HepG2 (cell line): ENCODE measurements around the gene CNR2. TPM values are rescaled to one million over a fixed set of nuclear protein-coding genes. Genes with fewer than 3 reads are reported as not detected.

ENCODE experiments used
- ATAD3A ChIP-seq: sonication (generic); formaldehyde crosslinking; IDR thresholded peaks from 2 replicates; pipeline ENCODE4 v1.4.0; 2020; ENCODE audit warnings: missing genetic modification reagents
- ETV6 ChIP-seq: sonication (generic); formaldehyde crosslinking; conservative IDR thresholded peaks from 2 replicates; pipeline ENCODE4 v1.4.0; 2020; ENCODE audit warnings: missing genetic modification reagents
- EZH2 ChIP-seq: conservative IDR thresholded peaks from 2 replicates; pipeline ENCODE4 v1.6.1; 2012; ENCODE audit warnings: mild to moderate bottlenecking, low read depth, low read length, moderate library complexity
- FOXA1 ChIP-seq, 2 experiments: fragments of 450-650 bp in 1 of 2; sonication (generic) in 1 of 2; formaldehyde crosslinking in 1 of 2; IDR thresholded peaks; 2 replicates each; pipeline versions ENCODE4 v1.4.0 to v1.6.1; 2016 to 2020; ENCODE audit warnings: missing genetic modification reagents in 1 of 2
- HMGA1 ChIP-seq: sonication (generic); formaldehyde crosslinking; conservative IDR thresholded peaks from 2 replicates; pipeline ENCODE4 v1.4.0; 2020; ENCODE audit warnings: missing genetic modification reagents
- IRF9 ChIP-seq: sonication (generic); formaldehyde crosslinking; IDR thresholded peaks from 2 replicates; pipeline ENCODE4 v1.8.0; 2022; ENCODE audit warnings: missing genetic modification reagents, mild to moderate bottlenecking, borderline replicate concordance
- KAT7 ChIP-seq: IDR thresholded peaks from 2 replicates; pipeline ENCODE4 v1.6.1; 2018; ENCODE audit warnings: borderline replicate concordance, missing compliant biosample characterization
- KAT8 ChIP-seq: IDR thresholded peaks from 2 replicates; pipeline ENCODE4 v1.6.1; 2016; ENCODE audit warnings: missing genetic modification reagents, missing compliant biosample characterization
- SAFB2 ChIP-seq: sonication (generic); formaldehyde crosslinking; IDR thresholded peaks from 2 replicates; pipeline ENCODE4 v1.5.1; 2020; ENCODE audit warnings: missing genetic modification reagents, low read depth, mild to moderate bottlenecking, borderline replicate concordance
- SCMH1 ChIP-seq: sonication (generic); formaldehyde crosslinking; IDR thresholded peaks from 2 replicates; pipeline ENCODE4 v1.9.0; 2021; ENCODE audit warnings: missing genetic modification reagents, mild to moderate bottlenecking, borderline replicate concordance
- STAT5B ChIP-seq: sonication (generic); formaldehyde crosslinking; IDR thresholded peaks from 2 replicates; pipeline ENCODE4 v1.4.0; 2020; ENCODE audit warnings: missing genetic modification reagents
- SYNCRIP ChIP-seq: fragments of 200-400 bp; formaldehyde crosslinking; IDR thresholded peaks from 2 replicates; pipeline ENCODE4 v1.6.1; 2018; ENCODE audit warnings: mild to moderate bottlenecking, low read depth, low read length; ENCODE audit not compliant: insufficient read depth
- TFE3 ChIP-seq: IDR thresholded peaks from 2 replicates; pipeline ENCODE4 v1.6.1; 2016
- ZBTB8A ChIP-seq: sonication (generic); formaldehyde crosslinking; IDR thresholded peaks from 2 replicates; pipeline ENCODE4 v1.4.0; 2020; ENCODE audit warnings: mild to moderate bottlenecking, low read depth, missing genetic modification reagents, borderline replicate concordance
- ZFP36 ChIP-seq: fragments of 150-350 bp; IDR thresholded peaks from 2 replicates; pipeline ENCODE4 v1.6.1; 2018; ENCODE audit warnings: borderline replicate concordance, low read length, low read depth; ENCODE audit not compliant: partially characterized antibody
- ZNF17 ChIP-seq: sonication (generic); formaldehyde crosslinking; IDR thresholded peaks from 2 replicates; pipeline ENCODE4 v1.5.0; 2020; ENCODE audit warnings: mild to moderate bottlenecking, missing genetic modification reagents
- ZNF335 ChIP-seq: sonication (generic); formaldehyde crosslinking; IDR thresholded peaks from 2 replicates; pipeline ENCODE4 v1.4.0; 2020; ENCODE audit warnings: missing genetic modification reagents
- ZNF503 ChIP-seq: sonication (generic); formaldehyde crosslinking; IDR thresholded peaks from 2 replicates; pipeline ENCODE4 v1.4.0; 2020; ENCODE audit warnings: missing genetic modification reagents
- ZNF687 ChIP-seq: sonication (generic); formaldehyde crosslinking; IDR thresholded peaks from 2 replicates; pipeline ENCODE4 v1.5.1; 2020; ENCODE audit warnings: mild to moderate bottlenecking, missing genetic modification reagents, moderate library complexity
- ZNF709 ChIP-seq: sonication (generic); formaldehyde crosslinking; IDR thresholded peaks from 2 replicates; pipeline ENCODE4 v1.5.0; 2020; ENCODE audit warnings: mild to moderate bottlenecking, missing genetic modification reagents
- ZSCAN20 ChIP-seq: sonication (generic); formaldehyde crosslinking; IDR thresholded peaks from 2 replicates; pipeline ENCODE4 v1.4.0; 2020; ENCODE audit warnings: missing genetic modification reagents, mild to moderate bottlenecking, borderline replicate concordance
- polyA plus RNA-seq, 8 experiments: library from polyadenylated mRNA; depleted of rRNA in 3 of 8; stranded (reverse) in 7 of 8; unstranded in 1 of 8; fragments of >200 nt; fragmentation: Illumina TruSeq in 4 of 8; extraction: Trizol in 4 of 8; gene quantifications; 2 replicates each; pipeline versions ENCODE4 v1.2.1 to v1.2.3, GENCODE V29; 2011 to 2016; ENCODE audit warnings: low read depth in 4 of 8, missing spikeins in 1 of 8, mixed read lengths in 1 of 8; ENCODE audit not compliant: insufficient read depth in 1 of 8
- total RNA-seq, 5 experiments: library from RNA; depleted of rRNA; stranded (reverse); fragments of >200 nt; fragmentation: Illumina TruSeq; extraction: Trizol; gene quantifications; 2 replicates each; pipeline ENCODE4 v1.2.3, GENCODE V29; 2016; ENCODE audit warnings: low read depth in 1 of 5

CNR2 gene
- total and polyA plus RNA-seq, 2 of the 13 experiments (the other 11 are each of a cell fraction or from before 2014, with no cell fraction given), result not detected

- TF ChIP-seq SAFB2 (CRISPR knock-in tag) (peak; percentile 71; the same call in 1 of the 2 replicates), SCMH1 (CRISPR knock-in tag) (no peak), KAT8 (CRISPR knock-in tag) (peak; percentile 86), ETV6 (CRISPR knock-in tag) (no peak; the same call in 1 of the 2 replicates), FOXA1 (IDR thresholded peaks at IDR 0.05) (no peak), FOXA1 (CRISPR knock-in tag; IDR thresholded peaks at IDR 0.05) (no peak), ZSCAN20 (peak; percentile 89; the same call in 1 of the 2 replicates), STAT5B (CRISPR knock-in tag) (no peak), TFE3 (peak; percentile 96), EZH2 (no peak), ZNF709 (no peak), KAT7 (CRISPR knock-in tag) (peak; percentile 63; the same call in 1 of the 2 replicates), ZNF335 (CRISPR knock-in tag) (no peak), ATAD3A (CRISPR knock-in tag) (no peak), ZNF503 (CRISPR knock-in tag) (no peak; the same call in 1 of the 2 replicates), HMGA1 (CRISPR knock-in tag) (no peak), IRF9 (CRISPR knock-in tag) (peak; percentile 89), ZNF687 (CRISPR knock-in tag) (peak; percentile 95), ZBTB8A (CRISPR knock-in tag) (no peak), ZFP36 (no peak), SYNCRIP (no peak), ZNF17 (CRISPR knock-in tag) (no peak)
Observed at GRCh38 chr1:23825076-23825761, 87.9 kb downstream of the CNR2 start, which contains the start of gene HMGCL (continued).
